ENCODE results near the gene VMP1.

Gene VMP1

DNA sequence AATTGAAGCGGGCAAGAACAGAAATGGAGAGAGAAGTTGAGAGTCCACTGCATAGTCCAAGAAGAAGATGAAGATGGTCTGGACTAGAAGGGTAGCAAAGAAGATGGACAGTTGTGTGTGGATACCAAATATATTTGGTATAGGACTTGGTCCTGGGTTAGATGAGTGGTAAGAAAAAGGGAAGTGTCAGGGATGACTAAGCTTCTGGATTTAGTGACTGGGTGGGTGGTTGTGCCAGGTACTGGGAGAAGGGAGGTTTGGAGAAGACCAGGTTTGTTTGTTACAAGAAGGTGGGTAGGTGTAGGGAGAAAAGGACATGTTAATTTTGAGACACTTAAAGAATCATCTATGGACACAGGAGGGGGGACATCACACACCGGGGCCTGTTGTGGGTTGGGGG lies 5.4 kb downstream of the VMP1 start:
- H3K36me3 ChIP-seq (ENCODE audit: control insufficient read depth in 2 of 2, insufficient read depth in 1 of 2, low read length in 2 of 2): peaks cover 0 to 7% of the 10 kb centered on the region in 2 experiments; a peak in 1 of 3 replicates
- POLR2A ChIA-PET: no interaction called here
- no peak overlapping the region for H3K27ac ChIP-seq (ENCODE audit: extremely low read depth, low read depth, low read length)
- H3K4me3 ChIP-seq (ENCODE audit: low read depth, low read length): no peak overlapping the region
- TF ChIP-seq, protein P1, sequence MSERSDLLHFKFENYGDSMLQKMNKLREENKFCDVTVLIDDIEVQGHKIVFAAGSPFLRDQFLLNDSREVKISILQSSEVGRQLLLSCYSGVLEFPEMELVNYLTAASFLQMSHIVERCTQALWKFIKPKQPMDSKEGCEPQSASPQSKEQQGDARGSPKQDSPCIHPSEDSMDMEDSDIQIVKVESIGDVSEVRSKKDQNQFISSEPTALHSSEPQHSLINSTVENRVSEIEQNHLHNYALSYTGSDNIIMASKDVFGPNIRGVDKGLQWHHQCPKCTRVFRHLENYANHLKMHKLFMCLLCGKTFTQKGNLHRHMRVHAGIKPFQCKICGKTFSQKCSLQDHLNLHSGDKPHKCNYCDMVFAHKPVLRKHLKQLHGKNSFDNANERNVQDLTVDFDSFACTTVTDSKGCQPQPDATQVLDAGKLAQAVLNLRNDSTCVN (tag by site-specific recombination; optimal IDR thresholded peaks at IDR 0.05): no peak
- TF ChIP-seq IKZF3 (tag by site-specific recombination; IDR thresholded peaks at IDR 0.05) (no peak), ZNF202 (tag by site-specific recombination; IDR thresholded peaks at IDR 0.05; ENCODE audit: borderline replicate concordance) (no peak), HOXC10 (CRISPR knock-in tag; IDR thresholded peaks at IDR 0.05) (no peak), ZNF311 (tag by site-specific recombination; IDR thresholded peaks at IDR 0.05; ENCODE audit: borderline replicate concordance) (no peak), ZNF19 (tag by site-specific recombination; IDR thresholded peaks at IDR 0.05; ENCODE audit: low read depth) (no peak), ZNF621 (tag by site-specific recombination; IDR thresholded peaks at IDR 0.05) (no peak), ZNF341 (tag by site-specific recombination; IDR thresholded peaks at IDR 0.05; ENCODE audit: low read depth) (no peak)
- no peaks in the 10 kb centered on the region for H3K9me3 ChIP-seq (ENCODE audit: control insufficient read depth, insufficient read depth, low read depth, low read length)
- peaks cover 7% of the 10 kb centered on the region; the same call in 1 of the 2 replicates for H3K4me1 ChIP-seq (ENCODE audit: control insufficient read depth, insufficient read depth, low read length)
- CTCF ChIA-PET: no interaction called here

GRCh38 chr17:59714255-59714654 lies 6.8 kb downstream of the VMP1 start:
- H3K4me1 ChIP-seq (ENCODE audit: control insufficient read depth, insufficient read depth, low read length): no peaks in the 10 kb centered on the region
- H3K9me3 ChIP-seq (ENCODE audit: control insufficient read depth, insufficient read depth, low read depth, low read length): no peaks in the 10 kb centered on the region
- no peak overlapping the region for H3K4me3 ChIP-seq (ENCODE audit: low read depth, low read length)
- no peak overlapping the region for H3K27ac ChIP-seq (ENCODE audit: extremely low read depth, low read depth, low read length)
- ChIA-PET CTCF (interaction anchor here (0.6 kb wide), 1 partner anchor 28 kb away, joined by 5 read pairs; no protein-coding TSS in a partner anchor), POLR2A (interaction anchor here (1.1 kb wide), 1 partner anchor 179 kb away, joined by 3 read pairs; the partner anchor contains the start of genes RPS6KB1 and TUBD1)
- H3K36me3 ChIP-seq (ENCODE audit: control insufficient read depth in 2 of 2, insufficient read depth in 1 of 2, low read length in 2 of 2): peaks cover 0 to 7% of the 10 kb centered on the region in 2 experiments; a peak in 1 of 3 replicates
- TF ChIP-seq ZEB2 (tag by site-specific recombination; IDR thresholded peaks at IDR 0.05): no peak

DNA sequence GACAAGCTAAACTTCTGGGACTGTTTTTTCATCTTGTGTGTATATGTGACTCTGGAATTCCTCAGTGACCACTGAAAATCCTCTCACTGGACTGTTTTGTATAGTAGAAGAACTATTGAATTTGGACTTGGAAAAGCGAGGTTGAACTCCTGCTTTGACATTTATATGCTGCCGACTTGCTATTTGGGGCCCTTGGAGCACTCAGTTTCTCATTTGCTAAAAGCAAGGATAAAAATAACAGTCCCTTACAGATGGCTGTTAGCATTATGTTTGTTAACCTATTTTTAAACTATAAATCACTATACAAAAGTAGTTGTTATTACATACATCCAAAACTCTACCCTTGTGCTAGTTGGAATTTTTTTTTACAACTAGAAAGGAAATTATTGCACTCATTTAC lies 9.0 kb downstream of the VMP1 start:
- H3K4me3 ChIP-seq (ENCODE audit: low read depth, low read length): no peak overlapping the region
- CTCF ChIA-PET: interaction anchor here (0.9 kb wide), 1 partner anchor 320 kb away, joined by 4 read pairs; no protein-coding TSS in a partner anchor
- no peak for TF ChIP-seq OSR2 (tag by site-specific recombination; IDR thresholded peaks at IDR 0.05)
- no peak for TF ChIP-seq ZNF19 (tag by site-specific recombination; IDR thresholded peaks at IDR 0.05; ENCODE audit: low read depth)
- H3K4me1 ChIP-seq (ENCODE audit: control insufficient read depth, insufficient read depth, low read length): no peaks in the 10 kb centered on the region
- POLR2A ChIA-PET: no interaction called here
- H3K27ac ChIP-seq (ENCODE audit: extremely low read depth, low read depth, low read length): no peak overlapping the region
- H3K9me3 ChIP-seq (ENCODE audit: control insufficient read depth, insufficient read depth, low read depth, low read length): no peaks in the 10 kb centered on the region
- peaks cover 0 to 7% of the 10 kb centered on the region in 2 experiments; a peak in 1 of 3 replicates for H3K36me3 ChIP-seq (ENCODE audit: control insufficient read depth in 2 of 2, insufficient read depth in 1 of 2, low read length in 2 of 2)

DNA sequence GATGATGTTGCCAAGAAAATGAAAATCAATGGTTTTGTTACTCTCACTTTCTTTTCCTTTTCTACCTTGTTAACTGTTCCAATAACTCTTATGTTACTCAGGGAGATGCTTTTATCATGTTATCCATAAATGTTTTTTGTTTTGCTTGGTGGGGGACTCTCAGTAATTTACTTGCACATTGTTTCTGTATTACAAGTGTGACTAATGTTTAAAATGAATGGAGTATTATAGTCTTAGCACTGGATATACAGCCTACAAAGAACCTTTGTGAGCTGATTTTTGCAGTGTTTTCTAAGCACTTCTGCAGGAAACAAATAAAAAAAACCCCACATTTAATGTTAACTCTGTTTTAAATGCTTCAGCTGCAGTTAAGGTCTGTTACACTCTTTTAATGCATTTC lies 12.1 kb downstream of the VMP1 start:
- TF ChIP-seq ZEB2 (tag by site-specific recombination; IDR thresholded peaks at IDR 0.05): no peak
- TF ChIP-seq PRDM1 (tag by site-specific recombination; IDR thresholded peaks at IDR 0.05): peak; percentile 88
- TF ChIP-seq ZNF837 (tag by site-specific recombination; IDR thresholded peaks at IDR 0.05): no peak
- TF ChIP-seq, protein P2, sequence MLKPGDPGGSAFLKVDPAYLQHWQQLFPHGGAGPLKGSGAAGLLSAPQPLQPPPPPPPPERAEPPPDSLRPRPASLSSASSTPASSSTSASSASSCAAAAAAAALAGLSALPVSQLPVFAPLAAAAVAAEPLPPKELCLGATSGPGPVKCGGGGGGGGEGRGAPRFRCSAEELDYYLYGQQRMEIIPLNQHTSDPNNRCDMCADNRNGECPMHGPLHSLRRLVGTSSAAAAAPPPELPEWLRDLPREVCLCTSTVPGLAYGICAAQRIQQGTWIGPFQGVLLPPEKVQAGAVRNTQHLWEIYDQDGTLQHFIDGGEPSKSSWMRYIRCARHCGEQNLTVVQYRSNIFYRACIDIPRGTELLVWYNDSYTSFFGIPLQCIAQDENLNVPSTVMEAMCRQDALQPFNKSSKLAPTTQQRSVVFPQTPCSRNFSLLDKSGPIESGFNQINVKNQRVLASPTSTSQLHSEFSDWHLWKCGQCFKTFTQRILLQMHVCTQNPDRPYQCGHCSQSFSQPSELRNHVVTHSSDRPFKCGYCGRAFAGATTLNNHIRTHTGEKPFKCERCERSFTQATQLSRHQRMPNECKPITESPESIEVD (tag by site-specific recombination; IDR thresholded peaks at IDR 0.05): 0 out of 2 replicates have a peak, but pooled peaks have one; percentile 16
- TF ChIP-seq FEZF1 (tag by site-specific recombination; IDR thresholded peaks at IDR 0.05): no peak
- no peak for TF ChIP-seq HIC1 (tag by site-specific recombination; IDR thresholded peaks at IDR 0.05)
- CTCF ChIA-PET: no interaction called here

More for the DNA sequence above, 12.1 kb downstream of the VMP1 start:
- H3K36me3 ChIP-seq (ENCODE audit: control insufficient read depth in 2 of 2, insufficient read depth in 1 of 2, low read length in 2 of 2): peaks cover 0 to 7% of the 10 kb centered on the region in 2 experiments; a peak in 1 of 3 replicates
- no peak overlapping the region for H3K4me3 ChIP-seq (ENCODE audit: low read depth, low read length)
- H3K4me1 ChIP-seq (ENCODE audit: control insufficient read depth, insufficient read depth, low read length): no peaks in the 10 kb centered on the region
- H3K9me3 ChIP-seq (ENCODE audit: control insufficient read depth, insufficient read depth, low read depth, low read length): no peaks in the 10 kb centered on the region
- POLR2A ChIA-PET: no interaction called here
- H3K27ac ChIP-seq (ENCODE audit: extremely low read depth, low read depth, low read length): no peak overlapping the region
